ENCODE results near the gene WFDC8. TPM values are rescaled to one million over a fixed set of nuclear protein-coding genes. Genes with fewer than 3 reads are reported as not detected.

The WFDC8 gene
- total RNA-seq, 1 experiment from 2014 or later: not detected

- no peak for TF ChIP-seq EZH2phosphoT487 (IDR thresholded peaks at IDR 0.05; ENCODE audit: borderline replicate concordance, low read length)
- BruUV-seq (replicated peaks): no TSS peak
- no peaks in the 10 kb centered on the region for H3K36me3 ChIP-seq (ENCODE audit: low read depth, low read length)
- DNase-seq: no peak
- no peak overlapping the region for H2AFZ ChIP-seq (ENCODE audit: low read length)
- ATAC-seq: no peak
- H4K20me1 ChIP-seq (ENCODE audit: low read length): no peaks in the 10 kb centered on the region
- H3F3A ChIP-seq (ENCODE audit: low read length, unreplicated experiment): no peaks in the 10 kb centered on the region
- H3K79me2 ChIP-seq (ENCODE audit: low read length): no peaks in the 10 kb centered on the region
- no peak overlapping the region for H3K9ac ChIP-seq (ENCODE audit: low read length)
- H3K4me3 ChIP-seq (ENCODE audit: low read length): no peak overlapping the region
- no peaks in the 10 kb centered on the region for H3K9me3 ChIP-seq (ENCODE audit: low read length)
- CTCF ChIA-PET: interaction anchor here (0.7 kb wide), 1 partner anchor 20 kb away, joined by 6 read pairs; no protein-coding TSS in a partner anchor
- H3K4me1 ChIP-seq (ENCODE audit: insufficient read depth, low read length): no peaks in the 10 kb centered on the region
- no peaks in the 10 kb centered on the region for H3K9me2 ChIP-seq (replicated peaks; ENCODE audit: low read length)
- intact Hi-C loops (cut with micrococcal nuclease): no loop called here
- POLR2A ChIA-PET (ENCODE audit: unreplicated experiment): no interaction called here
- H3K27me3 ChIP-seq (ENCODE audit: low read length): peaks cover 64% of the 10 kb centered on the region
- no peak overlapping the region for H3K27ac ChIP-seq (ENCODE audit: low read length)
- no peak overlapping the region for H3K4me2 ChIP-seq (ENCODE audit: low read length)
Observed at GRCh38 chr20:45564760-45565276, 14.3 kb downstream of the WFDC8 start.

- H3K27me3 ChIP-seq (ENCODE audit: low read length): peaks cover 50% of the 10 kb centered on the region
- H3K4me1 ChIP-seq (ENCODE audit: insufficient read depth, low read length): no peaks in the 10 kb centered on the region
- no peaks in the 10 kb centered on the region for H4K20me1 ChIP-seq (ENCODE audit: low read length)
- no peak overlapping the region for H3K27ac ChIP-seq (ENCODE audit: low read length)
- no peak overlapping the region for H3K4me2 ChIP-seq (ENCODE audit: low read length)
- no peak for ATAC-seq
- POLR2A ChIA-PET (ENCODE audit: unreplicated experiment): no interaction called here
- intact Hi-C loops (cut with micrococcal nuclease): no loop called here
- H3F3A ChIP-seq (ENCODE audit: low read length, unreplicated experiment): no peaks in the 10 kb centered on the region
- CTCF ChIA-PET: no interaction called here
- no peak for TF ChIP-seq EZH2 (IDR thresholded peaks at IDR 0.05; ENCODE audit: low read length, unreplicated experiment)
- no peak for TF ChIP-seq CTCF (conservative IDR thresholded peaks at IDR 0.05; ENCODE audit: low read depth, low read length)
- no peak for TF ChIP-seq EZH2phosphoT487 (IDR thresholded peaks at IDR 0.05; ENCODE audit: borderline replicate concordance, low read length)
- no peaks in the 10 kb centered on the region for H3K79me2 ChIP-seq (ENCODE audit: low read length)
- H2AFZ ChIP-seq (ENCODE audit: low read length): no peak overlapping the region
- no peaks in the 10 kb centered on the region for H3K9me2 ChIP-seq (replicated peaks; ENCODE audit: low read length)
- no peak for DNase-seq
- no TSS peak for BruUV-seq (replicated peaks)
- no peak overlapping the region for H3K9ac ChIP-seq (ENCODE audit: low read length)
- H3K4me3 ChIP-seq (ENCODE audit: low read length): no peak overlapping the region
- no peaks in the 10 kb centered on the region for H3K9me3 ChIP-seq (ENCODE audit: low read length)
- H3K36me3 ChIP-seq (ENCODE audit: low read depth, low read length): no peaks in the 10 kb centered on the region
Observed at GRCh38 chr20:45555198-45555597, 23.9 kb downstream of the WFDC8 start.

GRCh38 chr20:45552456-45552855, 26.6 kb downstream of the WFDC8 start:
- H3K9ac ChIP-seq (ENCODE audit: low read length): no peak overlapping the region
- no peaks in the 10 kb centered on the region for H3K9me2 ChIP-seq (replicated peaks; ENCODE audit: low read length)
- peaks cover 32% of the 10 kb centered on the region for H3K27me3 ChIP-seq (ENCODE audit: low read length)
- TF ChIP-seq CTCF (conservative IDR thresholded peaks at IDR 0.05; ENCODE audit: low read depth, low read length) (no peak), EZH2phosphoT487 (IDR thresholded peaks at IDR 0.05; ENCODE audit: borderline replicate concordance, low read length) (no peak), EZH2 (IDR thresholded peaks at IDR 0.05; ENCODE audit: low read length, unreplicated experiment) (no peak)
- no peak overlapping the region for H3K4me3 ChIP-seq (ENCODE audit: low read length)
- no peaks in the 10 kb centered on the region for H3K4me1 ChIP-seq (ENCODE audit: insufficient read depth, low read length)
- H3K4me2 ChIP-seq (ENCODE audit: low read length): no peak overlapping the region
- ChIA-PET CTCF (no interaction called here), POLR2A (ENCODE audit: unreplicated experiment) (no interaction called here)
- no peaks in the 10 kb centered on the region for H3K9me3 ChIP-seq (ENCODE audit: low read length)
- no peaks in the 10 kb centered on the region for H4K20me1 ChIP-seq (ENCODE audit: low read length)
- H3K27ac ChIP-seq (ENCODE audit: low read length): no peak overlapping the region
- H3K36me3 ChIP-seq (ENCODE audit: low read depth, low read length): no peaks in the 10 kb centered on the region
- DNase-seq (no peak), ATAC-seq (no peak)
- H3F3A ChIP-seq (ENCODE audit: low read length, unreplicated experiment): no peaks in the 10 kb centered on the region
- no peak overlapping the region for H2AFZ ChIP-seq (ENCODE audit: low read length)
- no TSS peak for BruUV-seq (replicated peaks)
- no peaks in the 10 kb centered on the region for H3K79me2 ChIP-seq (ENCODE audit: low read length)
- intact Hi-C loops (cut with micrococcal nuclease): no loop called here
